ENCODE measurements around the gene GIGYF2. TPM values are rescaled to one million over a fixed set of nuclear protein-coding genes. Genes with fewer than 3 reads are reported as not detected.

GIGYF2 gene
- total and polyA plus RNA-seq, 2 of the 13 experiments (the other 11 are each of a cell fraction or from before 2014, with no cell fraction given) = 44.9 to 73.5 TPM

DNA sequence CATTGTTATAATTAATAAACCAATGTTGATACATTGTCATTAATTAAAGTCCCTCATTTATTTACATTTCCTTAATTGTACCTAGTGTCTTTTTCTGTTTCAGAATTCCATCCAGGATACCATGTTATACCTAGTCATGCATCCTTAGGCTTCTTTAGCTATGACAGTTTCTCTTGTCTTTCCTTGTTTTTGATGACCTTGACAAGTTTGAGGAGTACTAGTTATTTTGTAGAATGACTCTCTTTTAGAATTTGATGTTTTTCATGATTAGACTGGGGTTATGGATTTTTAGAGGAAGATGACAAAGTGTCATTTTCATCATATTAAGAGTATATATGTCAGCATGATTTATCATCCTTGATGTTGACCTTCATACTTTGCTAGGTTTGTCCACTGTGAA is 16.4 kb downstream of the GIGYF2 start:
- H3K9me3 ChIP-seq (ENCODE audit: low read length) = no peaks in the 10 kb centered on the region
- H4K20me1 ChIP-seq (ENCODE audit: insufficient read depth, low read length) = peaks cover 13% of the 10 kb centered on the region
- no peak overlapping the region for H3K4me3 ChIP-seq (replicated peaks in 1 of 3; ENCODE audit: insufficient read depth in 1 of 3, low read depth in 2 of 3, low read length in 3 of 3)
- ChIA-PET CTCF (ENCODE audit: low intra/inter-chr PET ratio, low total read pairs) (no interaction called here), POLR2A (no interaction called here)
- in situ Hi-C loops (cut with HindIII; ENCODE audit: extremely low pct_ligation_motif_present, low pct_unique_long_range_greater_than_20kb) = no loop called here
- FAIRE-seq (no peak), ATAC-seq (no peak), DNase-seq (ENCODE audit: low spot score) (no peak)
- no peak overlapping the region for H3K4me2 ChIP-seq (ENCODE audit: low read depth, low read length)
- no peak overlapping the region for H2AFZ ChIP-seq (ENCODE audit: low read length)
- no peak overlapping the region for H3K9ac ChIP-seq (ENCODE audit: insufficient read depth, low read depth, low read length)
- H3K36me3 ChIP-seq (replicated peaks in 1 of 2; ENCODE audit: control insufficient read depth in 1 of 2, insufficient read depth in 2 of 2, low read length in 2 of 2) = peaks cover 5 to 46% of the 10 kb centered on the region in 2 experiments
- no peak overlapping the region for H3K27ac ChIP-seq (ENCODE audit: extremely low read length, insufficient read depth, low read length)
- peaks cover 89% of the 10 kb centered on the region for H3K79me2 ChIP-seq (ENCODE audit: insufficient read depth, low read length)
- TF ChIP-seq MAFF (IDR thresholded peaks at IDR 0.05; ENCODE audit: low read depth, low read length) = peak; percentile 42; the same call in 1 of the 2 replicates
- peak; percentile 58 to 70 for TF ChIP-seq MAFK (conservative IDR thresholded peaks at IDR 0.05 in 1 of 2, IDR thresholded peaks at IDR 0.05 in 1 of 2; ENCODE audit: low read length in 2 of 2)
- TF ChIP-seq ZNF616 (CRISPR knock-in tag; IDR thresholded peaks at IDR 0.05; ENCODE audit: low read depth) = no peak
- intact Hi-C loops (cut with micrococcal nuclease; ENCODE audit: unreplicated experiment) = no loop called here
- H3K4me1 ChIP-seq (ENCODE audit: insufficient read depth, low read length) = no peaks in the 10 kb centered on the region
- H3K27me3 ChIP-seq (ENCODE audit: control insufficient read depth in 1 of 2, insufficient read depth in 2 of 2, low read length in 2 of 2) = no peaks in the 10 kb centered on the region
- no TSS peak for BruUV-seq (replicated peaks)

DNA sequence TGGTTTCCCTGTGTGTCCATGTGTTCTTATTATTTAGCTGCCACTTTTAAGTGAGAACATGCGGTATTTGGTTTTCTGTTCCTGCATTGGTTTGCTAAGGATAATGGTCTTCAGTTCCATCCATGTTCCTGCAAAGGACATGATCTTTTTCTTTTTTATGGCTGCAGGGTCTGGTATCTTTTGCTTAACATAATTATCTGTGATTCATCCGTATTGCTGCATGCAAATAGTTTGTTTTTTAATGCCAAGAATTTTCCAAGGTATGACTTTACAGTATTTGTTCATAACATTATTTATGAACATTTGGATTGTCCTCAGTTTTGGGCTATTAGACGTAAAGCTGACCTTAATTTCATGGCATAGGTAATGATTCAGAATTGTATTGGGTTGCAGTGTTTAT is 17.8 kb downstream of the GIGYF2 start:
- in situ Hi-C loops (cut with HindIII; ENCODE audit: extremely low pct_ligation_motif_present, low pct_unique_long_range_greater_than_20kb) = no loop called here
- ChIA-PET POLR2A (no interaction called here), CTCF (ENCODE audit: low intra/inter-chr PET ratio, low total read pairs) (no interaction called here)
- Histone ChIP-seq H3K27me3 (ENCODE audit: control insufficient read depth in 1 of 2, insufficient read depth in 2 of 2, low read length in 2 of 2) (no peaks in the 10 kb centered on the region), H2AFZ (ENCODE audit: low read length) (no peak overlapping the region), H3K9ac (ENCODE audit: insufficient read depth, low read depth, low read length) (no peak overlapping the region), H3K4me1 (ENCODE audit: insufficient read depth, low read length) (no peaks in the 10 kb centered on the region), H3K79me2 (ENCODE audit: insufficient read depth, low read length) (peaks cover 95% of the 10 kb centered on the region), H3K4me2 (ENCODE audit: low read depth, low read length) (no peak overlapping the region), H3K27ac (ENCODE audit: extremely low read length, insufficient read depth, low read length) (no peak overlapping the region), H4K20me1 (ENCODE audit: insufficient read depth, low read length) (peaks cover 21% of the 10 kb centered on the region), H3K4me3 (replicated peaks in 1 of 3; ENCODE audit: insufficient read depth in 1 of 3, low read depth in 2 of 3, low read length in 3 of 3) (no peak overlapping the region), H3K36me3 (replicated peaks in 1 of 2; ENCODE audit: control insufficient read depth in 1 of 2, insufficient read depth in 2 of 2, low read length in 2 of 2) (peaks cover 10 to 44% of the 10 kb centered on the region in 2 experiments), H3K9me3 (ENCODE audit: low read length) (no peaks in the 10 kb centered on the region)
- no TSS peak for BruUV-seq (replicated peaks)
- DNase-seq (ENCODE audit: low spot score) (no peak), ATAC-seq (no peak), FAIRE-seq (no peak)
- intact Hi-C loops (cut with micrococcal nuclease; ENCODE audit: unreplicated experiment) = no loop called here
- 96% methylated on average over 3 of the region's 3 CpGs for WGBS (ENCODE audit: low lambda C conversion rate)
- TF ChIP-seq, protein P1, sequence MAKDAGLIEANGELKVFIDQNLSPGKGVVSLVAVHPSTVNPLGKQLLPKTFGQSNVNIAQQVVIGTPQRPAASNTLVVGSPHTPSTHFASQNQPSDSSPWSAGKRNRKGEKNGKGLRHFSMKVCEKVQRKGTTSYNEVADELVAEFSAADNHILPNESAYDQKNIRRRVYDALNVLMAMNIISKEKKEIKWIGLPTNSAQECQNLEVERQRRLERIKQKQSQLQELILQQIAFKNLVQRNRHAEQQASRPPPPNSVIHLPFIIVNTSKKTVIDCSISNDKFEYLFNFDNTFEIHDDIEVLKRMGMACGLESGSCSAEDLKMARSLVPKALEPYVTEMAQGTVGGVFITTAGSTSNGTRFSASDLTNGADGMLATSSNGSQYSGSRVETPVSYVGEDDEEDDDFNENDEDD (CRISPR knock-in tag; IDR thresholded peaks at IDR 0.05; ENCODE audit: borderline replicate concordance) = no peak
- TF ChIP-seq ELF1 (CRISPR knock-in tag; IDR thresholded peaks at IDR 0.05) (no peak), JUND (CRISPR knock-in tag; IDR thresholded peaks at IDR 0.05) (no peak), PHB2 (IDR thresholded peaks at IDR 0.05; ENCODE audit: partially characterized antibody) (no peak), U2AF1 (optimal IDR thresholded peaks at IDR 0.05; ENCODE audit: low read depth, low read length) (no peak), IKZF1 (IDR thresholded peaks at IDR 0.05) (no peak), ATF1 (CRISPR knock-in tag; IDR thresholded peaks at IDR 0.05) (no peak), HNF4G (IDR thresholded peaks at IDR 0.05; ENCODE audit: borderline replicate concordance, low read depth, low read length) (no peak), HNF4G (CRISPR knock-in tag; IDR thresholded peaks at IDR 0.05; ENCODE audit: borderline replicate concordance, low read depth) (no peak), ZNF678 (CRISPR knock-in tag; IDR thresholded peaks at IDR 0.05) (no peak)
- TF ChIP-seq, protein P2, sequence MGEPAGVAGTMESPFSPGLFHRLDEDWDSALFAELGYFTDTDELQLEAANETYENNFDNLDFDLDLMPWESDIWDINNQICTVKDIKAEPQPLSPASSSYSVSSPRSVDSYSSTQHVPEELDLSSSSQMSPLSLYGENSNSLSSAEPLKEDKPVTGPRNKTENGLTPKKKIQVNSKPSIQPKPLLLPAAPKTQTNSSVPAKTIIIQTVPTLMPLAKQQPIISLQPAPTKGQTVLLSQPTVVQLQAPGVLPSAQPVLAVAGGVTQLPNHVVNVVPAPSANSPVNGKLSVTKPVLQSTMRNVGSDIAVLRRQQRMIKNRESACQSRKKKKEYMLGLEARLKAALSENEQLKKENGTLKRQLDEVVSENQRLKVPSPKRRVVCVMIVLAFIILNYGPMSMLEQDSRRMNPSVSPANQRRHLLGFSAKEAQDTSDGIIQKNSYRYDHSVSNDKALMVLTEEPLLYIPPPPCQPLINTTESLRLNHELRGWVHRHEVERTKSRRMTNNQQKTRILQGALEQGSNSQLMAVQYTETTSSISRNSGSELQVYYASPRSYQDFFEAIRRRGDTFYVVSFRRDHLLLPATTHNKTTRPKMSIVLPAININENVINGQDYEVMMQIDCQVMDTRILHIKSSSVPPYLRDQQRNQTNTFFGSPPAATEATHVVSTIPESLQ (CRISPR knock-in tag; conservative IDR thresholded peaks at IDR 0.05) = no peak
- TF ChIP-seq, protein P3, sequence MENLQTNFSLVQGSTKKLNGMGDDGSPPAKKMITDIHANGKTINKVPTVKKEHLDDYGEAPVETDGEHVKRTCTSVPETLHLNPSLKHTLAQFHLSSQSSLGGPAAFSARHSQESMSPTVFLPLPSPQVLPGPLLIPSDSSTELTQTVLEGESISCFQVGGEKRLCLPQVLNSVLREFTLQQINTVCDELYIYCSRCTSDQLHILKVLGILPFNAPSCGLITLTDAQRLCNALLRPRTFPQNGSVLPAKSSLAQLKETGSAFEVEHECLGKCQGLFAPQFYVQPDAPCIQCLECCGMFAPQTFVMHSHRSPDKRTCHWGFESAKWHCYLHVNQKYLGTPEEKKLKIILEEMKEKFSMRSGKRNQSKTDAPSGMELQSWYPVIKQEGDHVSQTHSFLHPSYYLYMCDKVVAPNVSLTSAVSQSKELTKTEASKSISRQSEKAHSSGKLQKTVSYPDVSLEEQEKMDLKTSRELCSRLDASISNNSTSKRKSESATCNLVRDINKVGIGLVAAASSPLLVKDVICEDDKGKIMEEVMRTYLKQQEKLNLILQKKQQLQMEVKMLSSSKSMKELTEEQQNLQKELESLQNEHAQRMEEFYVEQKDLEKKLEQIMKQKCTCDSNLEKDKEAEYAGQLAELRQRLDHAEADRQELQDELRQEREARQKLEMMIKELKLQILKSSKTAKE (CRISPR knock-in tag; IDR thresholded peaks at IDR 0.05; ENCODE audit: borderline replicate concordance) = no peak
